RWPE2 (cell line): Measurements from ENCODE around the gene RPS6KA2.

Experiments
- ATAC-seq: fragments of 200-7000 bp; cut with Tn5 transposase; 3 replicates; pipeline ENCODE4 v1.9.1; 2021; ENCODE audit warnings: low read depth
- DNase-seq: peaks from one replicate; pipeline ENCODE4 v3.0.0-alpha.2; 2020; ENCODE audit warnings: low spot score
- H3K27ac ChIP-seq: fragments of 450-650 bp; 2 replicates; pipeline ENCODE4 v1.5.1; 2017; ENCODE audit warnings: mild to moderate bottlenecking; ENCODE audit not compliant: poor library complexity, severe bottlenecking
- H3K27me3 ChIP-seq: fragments of 250-450 bp; sonication (Bioruptor Pico); 2 replicates; pipeline ENCODE4 v1.5.1; 2021; ENCODE audit warnings: mild to moderate bottlenecking, moderate library complexity; ENCODE audit not compliant: insufficient read depth, poor library complexity, severe bottlenecking
- H3K36me3 ChIP-seq: fragments of 250-450 bp; sonication (Bioruptor Pico); 2 replicates; pipeline ENCODE4 v1.5.1; 2020; ENCODE audit warnings: low read depth, mild to moderate bottlenecking, moderate library complexity
- H3K4me1 ChIP-seq: fragments of 250-450 bp; sonication (Bioruptor Pico); 2 replicates; pipeline ENCODE4 v1.5.1; 2021; ENCODE audit warnings: mild to moderate bottlenecking, moderate library complexity; ENCODE audit not compliant: insufficient read depth, poor library complexity, severe bottlenecking
- H3K4me3 ChIP-seq: fragments of 250-450 bp; sonication (Bioruptor Pico); 2 replicates; pipeline ENCODE4 v1.5.1; 2021; ENCODE audit warnings: mild to moderate bottlenecking, moderate library complexity; ENCODE audit not compliant: severe bottlenecking
- H3K9me3 ChIP-seq: fragments of 250-450 bp; sonication (Bioruptor Pico); 2 replicates; pipeline ENCODE4 v1.5.1; 2021; ENCODE audit warnings: mild to moderate bottlenecking, moderate library complexity; ENCODE audit not compliant: severe bottlenecking
- CTCF ChIP-seq: fragments of 450-650 bp; IDR thresholded peaks from one replicate; pipeline ENCODE4 v1.5.1; 2017; ENCODE audit warnings: mild to moderate bottlenecking, moderate library complexity; ENCODE audit not compliant: poor library complexity, severe bottlenecking

RPS6KA2 gene

GRCh38 chr6:166515072-166515810, 111.8 kb downstream of the RPS6KA2 start:
- peaks cover 10% of the 10 kb centered on the region for H3K36me3 ChIP-seq
- peak; percentile 66 for TF ChIP-seq CTCF
- DNase-seq: peak; percentile 90
- H3K4me1 ChIP-seq: peaks cover 4% of the 10 kb centered on the region
- H3K4me3 ChIP-seq: no peak overlapping the region
- H3K27ac ChIP-seq: no peak overlapping the region
- no peaks in the 10 kb centered on the region for H3K27me3 ChIP-seq
- no peaks in the 10 kb centered on the region for H3K9me3 ChIP-seq
- ATAC-seq: peak; percentile 99

GRCh38 chr6:166514196-166514595, 112.9 kb downstream of the RPS6KA2 start:
- peaks cover 4% of the 10 kb centered on the region for H3K4me1 ChIP-seq
- no peaks in the 10 kb centered on the region for H3K9me3 ChIP-seq
- TF ChIP-seq CTCF: no peak
- peaks cover 20% of the 10 kb centered on the region for H3K36me3 ChIP-seq
- DNase-seq (no peak), ATAC-seq (no peak)
- no peaks in the 10 kb centered on the region for H3K27me3 ChIP-seq
- no peak overlapping the region for H3K4me3 ChIP-seq
- no peak overlapping the region for H3K27ac ChIP-seq

GRCh38 chr6:166512567-166512966, 114.5 kb downstream of the RPS6KA2 start:
- H3K27me3 ChIP-seq: no peaks in the 10 kb centered on the region
- H3K27ac ChIP-seq: no peak overlapping the region
- H3K4me3 ChIP-seq: no peak overlapping the region
- peaks cover 31% of the 10 kb centered on the region for H3K36me3 ChIP-seq
- peaks cover 4% of the 10 kb centered on the region for H3K4me1 ChIP-seq
- ATAC-seq (no peak), DNase-seq (no peak)
- H3K9me3 ChIP-seq: no peaks in the 10 kb centered on the region
- TF ChIP-seq CTCF: no peak

- Histone ChIP-seq H3K27ac (no peak overlapping the region), H3K27me3 (no peaks in the 10 kb centered on the region), H3K36me3 (peaks cover 31% of the 10 kb centered on the region), H3K9me3 (no peaks in the 10 kb centered on the region), H3K4me3 (no peak overlapping the region), H3K4me1 (peaks cover 4% of the 10 kb centered on the region)
- ATAC-seq (no peak), DNase-seq (no peak)
- TF ChIP-seq CTCF: no peak
These were observed 115.7 kb downstream of the RPS6KA2 start for GRCh38 chr6:166511316-166511715.

- Histone ChIP-seq H3K9me3 (no peaks in the 10 kb centered on the region), H3K27ac (no peak overlapping the region), H3K4me1 (no peaks in the 10 kb centered on the region), H3K27me3 (no peaks in the 10 kb centered on the region), H3K36me3 (peaks cover 35% of the 10 kb centered on the region), H3K4me3 (no peak overlapping the region)
- no peak for DNase-seq
- no peak for ATAC-seq
- TF ChIP-seq CTCF: no peak
These were observed 117.9 kb downstream of the RPS6KA2 start for GRCh38 chr6:166509193-166509592.
